ENCODE measurements around the gene KIAA0586.

The KIAA0586 gene

DNA sequence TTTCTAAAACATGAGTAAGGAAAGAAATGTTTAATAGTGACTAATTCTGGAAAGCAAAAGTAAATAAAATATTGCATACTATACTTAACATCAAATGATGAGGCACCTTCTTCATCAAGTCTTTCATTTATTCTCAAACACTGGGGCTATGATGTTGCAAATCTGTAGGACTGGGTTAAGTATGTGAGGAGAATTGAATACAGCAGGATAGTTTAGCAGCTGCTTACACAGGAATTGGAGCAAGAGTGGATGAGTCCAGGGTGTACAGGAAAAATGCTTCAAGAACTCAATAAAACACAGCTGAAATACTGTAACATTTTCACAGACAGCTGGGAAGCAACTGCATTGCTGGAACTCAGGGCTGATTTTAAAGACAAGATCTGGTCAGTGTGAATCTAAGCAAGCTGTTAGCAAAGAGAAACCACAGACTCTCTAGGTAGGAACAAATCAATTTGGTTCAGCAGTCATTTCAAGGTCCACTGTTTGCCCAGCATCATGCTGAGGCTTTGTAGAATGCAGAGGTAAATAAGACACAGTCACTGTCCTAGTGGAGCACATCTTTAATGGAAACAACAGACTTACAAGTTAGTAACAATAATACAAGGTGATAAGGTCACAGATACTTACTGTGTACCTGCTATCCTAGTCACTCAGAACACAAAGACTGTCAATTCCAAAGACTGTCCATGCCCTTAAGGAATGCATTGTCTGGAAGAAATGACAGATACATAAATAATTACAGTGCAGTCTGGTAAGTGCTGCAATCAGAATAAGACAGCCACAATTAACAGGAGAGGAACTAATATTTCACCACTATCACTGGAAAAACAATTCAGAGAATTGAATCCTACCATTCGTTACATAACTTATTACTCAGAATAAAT, 113.5 kb downstream of the KIAA0586 start:
- no peak for DNase-seq (ENCODE audit: low read depth)
- TF ChIP-seq, protein P1, sequence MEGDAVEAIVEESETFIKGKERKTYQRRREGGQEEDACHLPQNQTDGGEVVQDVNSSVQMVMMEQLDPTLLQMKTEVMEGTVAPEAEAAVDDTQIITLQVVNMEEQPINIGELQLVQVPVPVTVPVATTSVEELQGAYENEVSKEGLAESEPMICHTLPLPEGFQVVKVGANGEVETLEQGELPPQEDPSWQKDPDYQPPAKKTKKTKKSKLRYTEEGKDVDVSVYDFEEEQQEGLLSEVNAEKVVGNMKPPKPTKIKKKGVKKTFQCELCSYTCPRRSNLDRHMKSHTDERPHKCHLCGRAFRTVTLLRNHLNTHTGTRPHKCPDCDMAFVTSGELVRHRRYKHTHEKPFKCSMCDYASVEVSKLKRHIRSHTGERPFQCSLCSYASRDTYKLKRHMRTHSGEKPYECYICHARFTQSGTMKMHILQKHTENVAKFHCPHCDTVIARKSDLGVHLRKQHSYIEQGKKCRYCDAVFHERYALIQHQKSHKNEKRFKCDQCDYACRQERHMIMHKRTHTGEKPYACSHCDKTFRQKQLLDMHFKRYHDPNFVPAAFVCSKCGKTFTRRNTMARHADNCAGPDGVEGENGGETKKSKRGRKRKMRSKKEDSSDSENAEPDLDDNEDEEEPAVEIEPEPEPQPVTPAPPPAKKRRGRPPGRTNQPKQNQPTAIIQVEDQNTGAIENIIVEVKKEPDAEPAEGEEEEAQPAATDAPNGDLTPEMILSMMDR (conservative IDR thresholded peaks at IDR 0.05; ENCODE audit: control insufficient read depth, insufficient read depth, low read depth, low read length): no peak
- no peak overlapping the region for H3K4me3 ChIP-seq (ENCODE audit: control insufficient read depth, low read depth, low read length)

DNA sequence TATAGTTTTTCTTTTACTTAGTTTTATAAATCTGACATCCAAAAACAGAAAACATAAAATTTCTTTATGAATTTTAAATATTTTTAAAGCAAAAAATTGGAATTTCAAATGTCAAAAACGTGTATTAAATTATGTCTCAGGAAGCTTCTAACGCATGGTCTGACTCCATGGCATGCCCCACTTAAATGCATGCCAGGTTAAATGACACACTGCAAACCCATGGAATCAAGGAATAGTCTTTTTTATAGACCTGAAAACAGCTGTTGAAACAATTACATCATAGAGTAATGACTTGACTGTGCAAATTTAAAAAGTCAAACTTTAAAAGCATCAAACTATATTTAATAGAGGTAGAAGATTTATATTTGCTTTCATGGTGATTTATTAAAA, 114.1 kb downstream of the KIAA0586 start:
- no peak for DNase-seq (ENCODE audit: low read depth)
- H3K4me3 ChIP-seq (ENCODE audit: control insufficient read depth, low read depth, low read length): no peak overlapping the region
- TF ChIP-seq, protein P1 (conservative IDR thresholded peaks at IDR 0.05; ENCODE audit: control insufficient read depth, insufficient read depth, low read depth, low read length): no peak

DNA sequence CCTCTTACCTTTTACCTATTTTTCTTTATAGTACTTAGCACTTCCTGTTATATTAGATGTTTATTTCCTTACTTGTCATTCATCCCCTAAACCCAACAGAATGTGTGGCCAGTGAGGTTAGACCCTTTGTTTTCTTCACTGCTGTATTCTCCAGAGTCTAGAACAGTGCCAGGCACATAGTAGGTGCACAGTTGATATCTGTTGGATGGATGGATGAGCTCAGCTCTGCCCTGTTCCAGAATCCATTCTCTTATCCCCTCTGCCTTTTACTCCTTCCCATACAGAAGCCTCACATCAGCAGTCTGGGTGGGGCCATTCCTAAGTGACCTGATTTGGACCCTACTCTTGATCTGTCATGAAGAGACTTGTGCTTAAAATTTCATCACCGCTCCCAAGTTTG, 115.7 kb downstream of the KIAA0586 start:
- H3K4me3 ChIP-seq (ENCODE audit: control insufficient read depth, low read depth, low read length): no peak overlapping the region
- TF ChIP-seq, protein P1 (conservative IDR thresholded peaks at IDR 0.05; ENCODE audit: control insufficient read depth, insufficient read depth, low read depth, low read length): no peak
- DNase-seq (ENCODE audit: low read depth): no peak

DNA sequence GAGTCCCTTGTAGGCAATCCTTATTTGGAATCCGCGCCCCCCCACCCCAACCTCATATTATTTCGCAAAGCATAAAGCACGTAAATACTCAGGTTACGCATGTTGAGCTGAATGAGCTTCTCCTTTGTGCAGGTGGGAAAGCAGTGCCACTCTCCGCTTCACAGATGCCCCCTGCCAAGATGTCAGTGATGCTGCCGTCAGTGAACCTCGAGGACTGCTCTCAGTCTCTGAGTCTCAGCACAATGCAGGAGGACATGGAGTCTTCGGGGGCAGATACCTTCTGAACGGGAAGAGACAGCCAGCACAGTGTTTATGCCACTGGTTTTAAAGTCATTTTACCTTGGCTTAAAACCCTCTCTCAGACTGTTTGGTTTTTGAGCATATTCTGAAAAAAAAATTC, 120.1 kb downstream of the KIAA0586 start:
- no peak for DNase-seq (ENCODE audit: low read depth)
- TF ChIP-seq, protein P1 (conservative IDR thresholded peaks at IDR 0.05; ENCODE audit: control insufficient read depth, insufficient read depth, low read depth, low read length): no peak

DNA sequence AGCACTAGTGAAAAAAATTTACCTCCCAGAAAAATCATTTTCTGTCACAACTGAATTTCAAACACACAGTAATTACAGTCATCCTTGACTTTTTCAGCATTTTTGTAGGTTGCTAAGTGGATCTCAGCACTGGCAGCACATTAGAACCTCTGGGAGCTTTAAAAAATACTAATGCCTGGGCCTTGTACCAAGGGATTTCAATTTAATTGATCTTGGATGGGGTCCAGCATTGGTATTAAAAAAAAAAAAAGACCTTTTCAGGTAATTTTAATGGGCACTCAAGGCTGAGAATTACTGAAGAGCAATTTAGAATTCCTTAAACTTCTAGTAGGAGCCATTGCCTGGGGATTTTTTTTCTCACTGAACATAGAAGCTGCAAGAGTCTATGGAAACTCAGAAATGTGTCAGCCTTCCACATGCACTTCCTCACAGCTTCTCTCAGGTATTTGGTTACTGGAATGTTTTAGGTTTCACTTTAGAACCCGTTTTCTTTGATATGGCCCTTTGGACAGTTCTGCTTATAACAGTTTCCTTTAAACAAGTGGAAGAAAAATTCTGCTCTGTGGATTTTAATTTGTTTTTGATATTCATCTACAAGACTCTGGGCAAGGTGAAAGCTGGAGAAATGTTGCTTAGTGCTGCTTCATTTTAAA, 121.7 kb downstream of the KIAA0586 start:
- H3K4me3 ChIP-seq (ENCODE audit: control insufficient read depth, low read depth, low read length): no peak overlapping the region
- DNase-seq (ENCODE audit: low read depth): no peak
- TF ChIP-seq, protein P1 (conservative IDR thresholded peaks at IDR 0.05; ENCODE audit: control insufficient read depth, insufficient read depth, low read depth, low read length): no peak

More for the DNA sequence above, 120.1 kb downstream of the KIAA0586 start:
- no peak overlapping the region for H3K4me3 ChIP-seq (ENCODE audit: control insufficient read depth, low read depth, low read length)

DNA sequence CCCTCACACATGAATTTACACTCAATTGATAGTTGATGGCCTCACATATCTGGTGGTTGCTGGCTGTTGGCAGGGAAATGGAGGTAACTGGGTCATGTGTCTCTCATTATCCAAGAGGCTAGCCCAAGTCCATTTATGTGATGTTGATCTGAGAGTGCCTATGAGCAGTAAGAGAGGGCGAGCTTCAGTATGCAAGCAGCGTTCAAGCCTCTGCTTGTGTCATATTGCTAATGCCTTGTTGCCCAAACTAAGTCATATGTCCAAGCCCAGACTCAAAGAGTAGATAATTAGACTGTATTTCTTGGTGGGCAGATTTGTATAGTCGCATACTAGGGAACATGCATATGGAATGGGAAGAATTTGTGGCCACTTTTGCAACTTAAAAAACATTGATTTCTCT, 126.4 kb downstream of the KIAA0586 start:
- H3K4me3 ChIP-seq (ENCODE audit: control insufficient read depth, low read depth, low read length): no peak overlapping the region
- TF ChIP-seq, protein P1 (conservative IDR thresholded peaks at IDR 0.05; ENCODE audit: control insufficient read depth, insufficient read depth, low read depth, low read length): no peak
- no peak for DNase-seq (ENCODE audit: low read depth)
